ENCODE measurements around the gene TRPV5. TPM values are rescaled to one million over a fixed set of nuclear protein-coding genes. Genes with fewer than 3 reads are reported as not detected.

TRPV5 gene
- total RNA-seq, 1 experiment from 2014 or later = not detected

GRCh38 chr7:142940966-142941535, 7.5 kb upstream of the TRPV5 start:
- DNase-seq (ENCODE audit: low read depth) = no peak

DNA sequence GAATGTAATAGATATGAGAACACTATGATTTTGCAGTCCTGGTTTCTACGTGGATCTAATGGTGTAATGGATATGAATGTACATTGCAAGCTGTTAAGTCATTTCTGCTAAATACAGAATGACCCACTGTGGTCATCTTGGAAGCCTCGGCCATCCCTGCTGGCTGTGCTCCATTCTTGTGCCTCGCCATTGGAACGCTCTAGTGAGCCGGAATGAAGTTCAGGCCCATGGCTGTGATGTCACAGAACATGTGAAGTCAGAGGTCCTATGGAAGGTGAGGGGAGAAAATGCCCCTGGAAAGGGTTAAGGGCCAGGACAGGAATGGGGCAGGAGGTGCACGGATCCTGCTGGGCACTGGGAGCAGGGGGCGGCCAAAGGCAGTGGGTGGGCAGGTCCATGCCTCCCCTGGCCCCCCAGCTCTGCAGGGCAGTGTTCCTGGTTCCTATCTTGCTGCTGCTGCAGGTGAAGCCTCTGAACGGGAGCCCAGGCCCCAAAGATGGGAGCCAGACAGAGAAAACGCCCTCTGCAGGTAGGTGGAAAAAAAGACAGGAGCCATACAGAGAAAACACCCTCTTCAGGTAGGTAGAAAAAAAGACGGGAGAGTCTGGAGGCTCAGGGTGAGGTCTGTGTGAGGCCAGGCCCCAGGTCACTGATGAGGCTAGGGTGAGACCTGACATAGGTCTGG, 5.8 kb upstream of the TRPV5 start, which contains the start of gene LLCFC1:
Gene LLCFC1 (plus strand): TSS at position 259 of the 685 bp plus-strand sequence. CDS start 138 bp downstream, at position 397.
- DNase-seq (ENCODE audit: low read depth) = no peak

- no peak for DNase-seq (ENCODE audit: low read depth)
Measured at GRCh38 chr7:142938611-142939010, 5.1 kb upstream of the TRPV5 start.

DNA sequence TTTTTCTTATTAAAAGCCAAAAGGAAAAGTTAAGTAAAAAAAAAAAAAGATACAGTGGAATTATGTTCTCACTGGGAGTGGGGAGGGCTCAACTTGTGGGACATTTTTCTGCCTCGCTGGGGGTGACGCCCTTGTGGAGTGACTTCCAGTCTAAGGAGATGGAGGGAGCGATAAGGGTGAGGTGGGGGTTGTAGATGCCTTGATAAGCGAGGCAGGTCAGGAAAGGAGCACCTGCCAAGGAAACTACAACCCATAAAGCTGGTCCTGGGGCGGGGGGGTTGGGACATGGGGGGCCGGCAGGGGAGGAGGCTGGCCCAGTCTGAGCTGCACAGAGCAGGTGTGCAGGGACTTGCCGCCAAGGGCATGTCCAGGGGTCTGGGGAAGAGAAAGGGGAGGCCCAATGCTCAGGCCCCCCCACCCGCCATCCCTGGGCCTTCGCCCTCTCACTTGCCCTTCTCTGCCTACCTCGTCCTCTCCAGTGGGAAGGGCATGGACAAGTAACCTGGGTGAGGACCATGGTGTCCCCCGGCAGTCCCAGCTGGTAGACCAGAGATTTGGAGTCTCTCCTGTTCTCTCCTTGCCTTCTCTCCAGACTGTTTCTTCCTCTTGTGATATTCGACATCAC, 2.5 kb upstream of the TRPV5 start:
- DNase-seq (ENCODE audit: low read depth) = no peak

- no peak for DNase-seq (ENCODE audit: low read depth)
Measured at GRCh38 chr7:142934056-142934455, 510 bp upstream of the TRPV5 start.

- no peak for DNase-seq (ENCODE audit: low read depth)
Measured at GRCh38 chr7:142933092-142933475, 462 bp downstream of the TRPV5 start.

GRCh38 chr7:142932386-142933091, 1.0 kb downstream of the TRPV5 start:
- DNase-seq (ENCODE audit: low read depth) = no peak

GRCh38 chr7:142930126-142930730, 3.3 kb downstream of the TRPV5 start:
- DNase-seq (ENCODE audit: low read depth) = no peak

DNA sequence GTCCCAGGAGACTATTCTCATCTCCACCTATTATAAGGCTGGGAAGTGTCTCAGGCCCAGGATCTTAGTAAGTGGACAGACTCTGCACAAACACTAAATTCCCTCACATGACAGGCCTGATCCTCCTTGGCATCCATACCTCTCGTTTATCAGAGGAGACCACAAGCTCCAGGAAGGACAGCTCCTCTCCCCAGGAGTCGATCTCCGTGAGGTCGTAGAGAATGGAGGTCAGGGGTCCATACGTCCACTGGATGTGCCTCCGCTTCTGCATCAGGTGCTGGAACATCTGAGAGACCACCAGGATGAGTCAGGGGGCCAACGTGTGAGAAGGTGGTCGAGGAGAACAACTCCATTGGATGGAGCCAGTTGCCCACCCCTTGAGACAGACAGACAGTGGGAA, 5.6 kb downstream of the TRPV5 start:
- DNase-seq (ENCODE audit: low read depth) = no peak

- DNase-seq (ENCODE audit: low read depth) = no peak
Measured at GRCh38 chr7:142927085-142927745, 6.3 kb downstream of the TRPV5 start.

DNA sequence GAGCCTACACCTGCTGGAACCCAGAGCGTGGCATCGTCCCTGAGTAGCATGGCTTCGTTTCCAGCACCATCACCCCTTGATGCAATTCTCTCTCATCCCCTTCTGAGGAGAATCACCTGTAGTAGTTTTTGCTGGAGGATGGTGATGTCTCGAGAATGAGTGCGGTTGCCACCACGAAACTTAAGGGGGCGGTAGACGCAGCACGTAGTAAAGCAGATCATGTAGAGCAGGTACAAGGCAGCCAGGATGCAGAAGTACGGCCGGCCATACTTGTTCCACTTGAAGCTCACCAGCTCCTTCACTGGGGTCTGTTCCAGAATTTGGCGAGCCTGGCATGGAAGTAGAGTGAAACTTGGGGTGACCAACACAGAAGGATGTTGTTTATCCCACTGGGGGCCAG, 8.1 kb downstream of the TRPV5 start:
- DNase-seq (ENCODE audit: low read depth) = no peak

GRCh38 chr7:142923391-142923790, 10.2 kb downstream of the TRPV5 start:
- DNase-seq (ENCODE audit: low read depth) = no peak

GRCh38 chr7:142919656-142920055, 13.9 kb downstream of the TRPV5 start:
- DNase-seq (ENCODE audit: low read depth) = no peak

GRCh38 chr7:142918901-142919300, 14.6 kb downstream of the TRPV5 start:
- DNase-seq (ENCODE audit: low read depth) = no peak

DNA sequence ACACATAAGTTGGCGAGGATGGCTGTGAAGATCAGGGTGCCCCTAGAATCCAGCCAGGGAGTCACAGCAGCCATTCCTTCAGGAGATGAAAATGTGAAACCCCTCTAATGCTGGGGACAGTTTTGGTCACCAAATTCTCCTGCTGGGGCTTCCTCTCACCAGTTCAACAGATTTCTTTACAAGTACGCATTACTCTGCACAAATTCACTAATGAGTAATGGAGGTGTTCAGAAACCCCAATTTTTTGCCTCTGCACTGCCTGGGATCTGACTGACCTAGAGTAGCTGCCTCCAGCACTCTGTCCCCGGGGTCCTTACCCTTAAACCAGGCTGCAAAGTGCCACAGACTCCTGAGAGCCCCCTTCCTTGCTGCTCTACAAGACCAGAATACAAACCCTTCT, 16.1 kb downstream of the TRPV5 start:
- DNase-seq (ENCODE audit: low read depth) = no peak

DNA sequence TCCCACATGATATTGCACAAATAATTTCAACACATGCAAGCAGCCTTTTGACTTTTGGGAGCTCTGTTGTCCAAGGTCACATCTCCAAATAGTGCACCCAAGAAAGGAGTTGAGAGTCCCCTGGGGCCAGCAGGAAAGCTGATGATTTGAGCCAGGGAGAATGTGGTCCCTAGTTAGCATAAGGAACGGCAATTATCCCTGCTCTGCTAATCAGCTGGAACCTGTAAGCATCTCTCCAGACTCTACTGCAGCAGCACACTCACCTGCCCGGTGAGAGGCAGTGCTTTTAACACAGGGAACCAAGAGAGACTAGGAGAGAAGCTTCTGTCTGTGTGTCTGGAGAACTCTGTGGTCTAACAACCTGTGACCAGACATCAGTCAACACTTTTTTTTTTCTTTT, 17.0 kb downstream of the TRPV5 start:
- DNase-seq (ENCODE audit: low read depth) = no peak

DNA sequence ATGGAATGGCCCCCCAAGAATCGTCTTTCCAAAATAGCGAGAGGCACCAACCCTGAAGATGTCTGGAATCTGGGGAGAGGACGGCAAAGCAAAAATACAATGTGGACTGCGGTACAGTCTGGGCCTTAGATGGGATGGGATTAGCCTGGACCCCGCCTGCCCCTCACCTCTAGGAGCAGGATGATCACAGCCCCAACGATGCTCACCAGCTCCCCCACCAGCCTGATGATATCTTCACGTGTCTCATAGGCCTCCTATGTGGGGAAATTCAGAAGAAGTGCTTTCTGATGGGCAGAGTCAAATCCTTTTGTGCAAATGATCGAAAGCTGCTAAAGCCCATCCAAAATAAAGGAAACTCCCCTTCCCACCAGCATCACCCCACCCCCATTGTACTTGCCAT, 18.2 kb downstream of the TRPV5 start:
- no peak for DNase-seq (ENCODE audit: low read depth)

DNA sequence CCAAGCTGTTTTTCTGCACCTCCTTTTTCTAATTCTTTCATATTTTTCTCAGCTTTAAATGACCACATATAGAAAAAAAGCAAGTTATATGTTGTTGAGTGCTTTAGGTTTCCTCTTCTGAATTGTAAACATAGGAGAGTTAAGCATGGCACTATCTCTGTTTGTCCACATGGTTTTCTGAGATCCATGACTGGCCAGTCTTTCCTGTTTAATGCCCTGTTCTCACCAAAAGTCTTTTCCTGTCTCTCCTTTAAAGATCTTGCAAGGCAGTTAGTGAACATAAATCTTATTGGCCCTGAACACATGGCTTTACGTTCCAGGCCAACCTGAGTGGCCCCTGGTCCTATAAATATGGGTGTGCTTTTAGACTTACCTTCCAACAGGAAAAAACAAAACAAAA, 19.4 kb downstream of the TRPV5 start:
- DNase-seq (ENCODE audit: low read depth) = no peak

DNA sequence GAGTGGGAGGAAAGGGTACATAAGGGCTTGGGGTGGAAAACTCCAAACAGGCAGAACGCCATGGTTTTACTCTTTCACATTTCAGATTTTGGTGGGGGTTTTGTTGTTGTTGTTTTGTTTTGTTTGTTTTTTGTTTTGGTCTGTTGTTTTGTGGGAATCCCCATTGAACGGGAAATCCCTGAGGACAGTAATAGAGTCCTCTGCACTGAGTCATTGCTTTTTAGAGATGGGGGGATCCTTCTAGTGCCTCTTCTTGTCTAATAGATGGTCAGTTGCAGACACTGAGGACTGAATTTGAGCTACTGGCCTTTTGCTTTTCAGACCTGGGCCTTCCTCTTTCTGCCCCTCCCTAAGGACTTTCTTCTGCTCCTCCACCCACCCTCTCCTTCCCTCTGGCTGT, 20.0 kb downstream of the TRPV5 start:
- DNase-seq (ENCODE audit: low read depth) = no peak

- DNase-seq (ENCODE audit: low read depth) = no peak
Measured at GRCh38 chr7:142913051-142913450, 20.5 kb downstream of the TRPV5 start.

DNA sequence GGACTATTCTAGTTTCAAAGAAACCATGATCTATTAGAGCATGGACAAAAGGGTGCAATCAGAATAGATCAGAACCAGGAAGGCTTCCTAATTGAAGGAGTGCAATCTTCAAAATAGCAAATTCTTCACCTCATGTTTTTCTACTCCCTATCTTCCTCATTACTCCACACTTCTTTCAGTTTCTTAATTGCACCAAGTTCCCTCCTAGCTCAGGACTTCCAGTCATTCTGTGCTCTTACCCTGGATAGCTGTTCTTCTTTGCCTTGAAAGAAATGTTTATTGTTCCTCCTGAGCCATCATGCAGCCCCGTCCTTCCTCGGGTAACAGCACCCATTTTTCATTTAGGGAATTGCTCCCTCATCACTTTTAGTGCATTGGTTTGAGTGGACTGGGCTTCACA, 23.1 kb downstream of the TRPV5 start:
- DNase-seq (ENCODE audit: low read depth) = no peak

DNA sequence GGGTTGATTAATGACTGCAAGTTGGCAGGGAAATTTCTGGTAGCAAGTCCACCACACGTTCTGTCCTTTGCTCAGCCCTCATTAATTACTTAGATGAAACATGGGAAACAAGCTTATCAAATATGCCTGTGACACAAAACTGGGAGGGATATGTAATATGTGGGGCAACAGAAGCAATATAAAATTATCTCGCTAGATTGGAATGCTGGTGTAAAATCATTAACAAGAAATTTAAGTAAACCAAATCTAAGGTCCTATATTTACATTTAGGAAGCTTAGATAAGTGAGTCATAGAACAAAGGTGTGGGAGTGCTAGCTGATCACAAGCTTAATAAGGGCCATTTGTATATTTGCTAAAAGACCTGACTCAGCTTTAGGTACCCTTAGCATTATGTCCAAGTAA, 23.5 kb downstream of the TRPV5 start:
- DNase-seq (ENCODE audit: low read depth) = no peak

Measured in RPMI7951 (cell line).